ENCODE data around the gene COPS7B. TPM values are rescaled to one million over a fixed set of nuclear protein-coding genes. Genes with fewer than 3 reads are reported as not detected.

Gene COPS7B
- total RNA-seq, 4 donors from 2014 or later, result 21.3 to 51.3 (median 22.8) TPM

DNA sequence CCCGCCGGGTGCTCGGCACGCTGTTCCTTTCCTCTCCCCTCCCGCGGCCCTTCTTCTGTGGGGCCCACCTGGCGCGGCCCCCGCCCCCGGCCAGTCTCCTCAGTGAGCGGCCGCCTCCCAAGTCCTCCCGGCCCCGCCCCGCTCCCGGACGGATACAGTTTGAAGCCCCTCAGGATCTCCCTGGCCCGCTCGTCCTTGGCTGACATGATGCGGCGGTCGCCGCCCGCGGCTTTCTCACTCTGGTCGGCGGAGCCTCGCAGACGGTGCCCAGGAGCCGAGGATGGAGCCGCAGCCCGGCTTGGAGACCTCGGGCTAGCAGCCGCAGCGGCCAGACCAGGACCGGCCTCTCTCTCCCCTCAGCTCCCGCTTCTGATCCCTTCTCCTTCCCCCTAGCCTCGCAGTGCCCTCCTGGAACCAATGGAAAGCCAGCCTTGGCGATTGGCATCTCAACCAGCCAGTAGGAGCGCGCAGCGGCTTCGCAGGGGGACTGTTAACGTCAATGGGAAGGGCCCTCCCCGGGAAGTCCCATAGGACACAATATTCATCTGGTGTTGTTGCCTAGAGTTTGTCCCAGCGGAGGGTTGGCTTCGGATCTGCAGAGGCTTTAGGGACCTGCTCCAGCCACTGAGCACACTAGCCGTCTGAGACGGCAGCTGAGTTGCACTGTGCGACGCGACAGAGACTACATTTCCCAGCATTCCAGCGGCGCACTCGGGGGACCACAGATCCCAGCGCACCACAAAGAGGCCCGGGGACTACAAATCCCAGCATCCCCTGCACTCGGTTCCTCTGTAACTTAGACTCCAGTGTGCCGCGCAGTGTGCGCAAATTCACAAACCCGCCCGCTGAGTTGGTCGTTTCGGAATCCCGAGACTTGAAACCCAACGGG, 5.1 kb upstream of the COPS7B start, which contains the start of gene PDE6D:
Gene PDE6D (minus strand): TSS at position 374 of the 889 bp plus-strand sequence. CDS start 168 bp downstream, at position 206.
- intact Hi-C loops (cut with DNase I; ENCODE audit: low total_unique reads), result no loop called here
- TF ChIP-seq EP300 (IDR thresholded peaks at IDR 0.05; ENCODE audit: low read depth) (no peak), POLR2A (IDR thresholded peaks at IDR 0.05) (peak; percentile 85), POLR2AphosphoS5 (IDR thresholded peaks at IDR 0.05) (peak; percentile 89 to 99 (median 95))
- TF ChIP-seq, protein P1, sequence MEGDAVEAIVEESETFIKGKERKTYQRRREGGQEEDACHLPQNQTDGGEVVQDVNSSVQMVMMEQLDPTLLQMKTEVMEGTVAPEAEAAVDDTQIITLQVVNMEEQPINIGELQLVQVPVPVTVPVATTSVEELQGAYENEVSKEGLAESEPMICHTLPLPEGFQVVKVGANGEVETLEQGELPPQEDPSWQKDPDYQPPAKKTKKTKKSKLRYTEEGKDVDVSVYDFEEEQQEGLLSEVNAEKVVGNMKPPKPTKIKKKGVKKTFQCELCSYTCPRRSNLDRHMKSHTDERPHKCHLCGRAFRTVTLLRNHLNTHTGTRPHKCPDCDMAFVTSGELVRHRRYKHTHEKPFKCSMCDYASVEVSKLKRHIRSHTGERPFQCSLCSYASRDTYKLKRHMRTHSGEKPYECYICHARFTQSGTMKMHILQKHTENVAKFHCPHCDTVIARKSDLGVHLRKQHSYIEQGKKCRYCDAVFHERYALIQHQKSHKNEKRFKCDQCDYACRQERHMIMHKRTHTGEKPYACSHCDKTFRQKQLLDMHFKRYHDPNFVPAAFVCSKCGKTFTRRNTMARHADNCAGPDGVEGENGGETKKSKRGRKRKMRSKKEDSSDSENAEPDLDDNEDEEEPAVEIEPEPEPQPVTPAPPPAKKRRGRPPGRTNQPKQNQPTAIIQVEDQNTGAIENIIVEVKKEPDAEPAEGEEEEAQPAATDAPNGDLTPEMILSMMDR (IDR thresholded peaks at IDR 0.05), result peak in 1 of 5 experiments; percentile 7

DNA sequence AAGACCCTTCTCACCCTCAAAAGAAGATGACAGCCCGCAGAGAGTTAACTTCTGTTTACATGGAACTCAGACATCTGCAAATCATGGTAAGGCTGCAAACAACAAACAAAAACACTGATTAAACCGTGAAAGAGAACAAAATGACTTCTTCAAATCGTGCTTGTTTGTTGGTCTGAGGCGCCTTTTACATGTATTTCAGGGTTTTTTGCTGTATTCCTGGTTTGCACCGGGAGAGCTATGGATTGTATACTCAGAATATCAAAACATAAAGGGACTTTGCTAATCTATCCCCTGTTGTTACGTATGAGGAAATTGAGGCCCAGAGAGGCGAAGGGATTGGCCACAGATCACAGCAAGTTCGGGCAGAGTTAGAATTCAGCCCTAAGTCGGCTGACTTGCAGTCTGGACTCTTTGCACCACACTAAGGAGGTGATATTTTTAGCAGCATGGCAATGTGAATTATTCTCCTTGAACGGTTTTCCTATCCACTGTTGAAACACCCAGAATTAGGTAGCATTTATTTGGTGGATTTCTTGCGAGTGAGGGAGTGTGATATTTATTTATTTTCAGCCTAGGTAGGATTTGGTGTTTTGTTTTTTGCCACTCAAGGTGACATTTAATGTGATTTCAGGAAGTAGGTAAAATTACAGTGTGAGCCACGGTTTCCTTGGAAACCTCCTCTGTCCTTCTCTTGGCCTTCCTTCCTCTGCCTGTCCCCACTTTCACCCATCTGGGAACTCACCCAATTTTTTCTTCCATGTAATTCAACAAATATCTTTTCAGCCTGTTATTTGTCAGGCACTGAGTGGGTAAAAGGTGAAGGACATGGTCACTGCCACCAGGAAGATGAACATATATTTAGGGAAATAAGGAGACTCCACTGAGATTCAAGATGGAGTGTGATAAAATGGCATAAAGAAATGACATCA, 4.2 kb upstream of the COPS7B start:
- peak overlapping the region; percentile 55 to 97 (median 84) for H3K4me3 ChIP-seq
- TF ChIP-seq POLR2A (IDR thresholded peaks at IDR 0.05) (no peak), EP300 (IDR thresholded peaks at IDR 0.05; ENCODE audit: low read depth) (no peak), POLR2AphosphoS5 (IDR thresholded peaks at IDR 0.05) (no peak)
- TF ChIP-seq, protein P1 (IDR thresholded peaks at IDR 0.05), result no peak
- 0 to 2% methylated on average over 10 to 12 of the region's 12 CpGs for WGBS, 2 donors (ENCODE audit: low coverage in 1 of 2)
- no peaks in the 10 kb centered on the region for H3K27me3 ChIP-seq
- peak; percentile 43 for DNase-seq
- peak overlapping the region; percentile 85 to 95 (median 88) for H3K27ac ChIP-seq
- no peaks in the 10 kb centered on the region for H3K36me3 ChIP-seq
- no peaks in the 10 kb centered on the region for H3K9me3 ChIP-seq
- peaks cover 15 to 52% (median 42%) of the 10 kb centered on the region in 4 donors for H3K4me1 ChIP-seq
- intact Hi-C loops (cut with DNase I; ENCODE audit: low total_unique reads), result no loop called here
- in situ Hi-C loops (cut with MboI; ENCODE audit: low pct_ligation_motif_present in 1 of 4, low pct_unique_long_range_greater_than_20kb in 1 of 4, low sequenced_read_pairs in 3 of 4), result no loop called here

More for the DNA sequence above, 5.1 kb upstream of the COPS7B start, which contains the start of gene PDE6D:
- Histone ChIP-seq H3K4me3 (peak within 1 kb of the TSS; percentile 72 to 97 (median 94)), H3K4me1 (peaks cover 13 to 47% (median 37%) of the 10 kb centered on the region in 4 donors), H3K27ac (peak within 1 kb of the TSS; percentile 85 to 95 (median 88)), H3K9me3 (no peaks in the 10 kb centered on the region), H3K36me3 (no peaks in the 10 kb centered on the region), H3K27me3 (no peaks in the 10 kb centered on the region)
- WGBS, 2 donors (ENCODE audit: low coverage in 1 of 2), result 0% methylated on average over 46 of the region's 67 CpGs; no CpG with 5 or more reads in 1 of the 2 donors
- in situ Hi-C loops (cut with MboI; ENCODE audit: low pct_ligation_motif_present in 1 of 4, low pct_unique_long_range_greater_than_20kb in 1 of 4, low sequenced_read_pairs in 3 of 4), result no loop called here
- DNase-seq, result peak; percentile 99

DNA sequence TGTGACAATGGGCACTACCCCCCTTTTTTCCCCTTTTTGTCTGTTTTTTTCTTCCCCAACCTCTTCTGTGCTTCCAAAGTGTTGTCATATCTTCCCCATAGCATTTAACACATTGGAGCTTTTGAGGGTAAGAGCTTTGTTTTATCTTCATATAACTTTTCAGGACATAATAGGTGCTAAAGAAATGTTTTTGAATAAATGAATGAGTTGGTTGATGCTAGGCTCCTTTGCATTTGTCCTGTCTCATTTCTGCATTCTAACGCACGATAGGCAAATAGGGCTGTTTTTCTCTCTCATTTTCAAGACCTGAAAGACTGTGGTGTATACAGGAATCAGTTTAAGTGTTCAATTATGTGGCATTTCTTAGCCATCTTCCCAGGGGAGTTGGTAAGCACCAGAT, 832 bp upstream of the COPS7B start:
- no peak overlapping the region for H3K4me3 ChIP-seq
- in situ Hi-C loops (cut with MboI; ENCODE audit: low pct_ligation_motif_present in 1 of 4, low pct_unique_long_range_greater_than_20kb in 1 of 4, low sequenced_read_pairs in 3 of 4) (no loop called here), intact Hi-C loops (cut with DNase I; ENCODE audit: low total_unique reads) (no loop called here)
- TF ChIP-seq, protein P1 (IDR thresholded peaks at IDR 0.05), result no peak
- TF ChIP-seq POLR2A (IDR thresholded peaks at IDR 0.05) (no peak), POLR2AphosphoS5 (IDR thresholded peaks at IDR 0.05) (no peak), EP300 (IDR thresholded peaks at IDR 0.05; ENCODE audit: low read depth) (no peak)
- H3K36me3 ChIP-seq, result no peaks in the 10 kb centered on the region
- DNase-seq, result no peak
- no peaks in the 10 kb centered on the region for H3K9me3 ChIP-seq
- peaks cover 15 to 51% (median 41%) of the 10 kb centered on the region in 4 donors for H3K4me1 ChIP-seq
- 69 to 82% methylated on average over 2 of the region's 2 CpGs for WGBS, 2 donors (ENCODE audit: low coverage in 1 of 2)
- H3K27me3 ChIP-seq, result no peaks in the 10 kb centered on the region
- no peak overlapping the region for H3K27ac ChIP-seq

Data from transverse colon (tissue), 4 donors.